Adrenal gland (tissue), 12 donors: Measurements from ENCODE around the gene OR1K1. TPM values are rescaled to one million over a fixed set of nuclear protein-coding genes. Genes with fewer than 3 reads are reported as not detected.

Experiments used
- DNase-seq, 7 donors: peaks; one replicate each; pipeline ENCODE4 v3.0.0-alpha.2; 2019 to 2020
- H3K27ac ChIP-seq, 5 donors: fragments of 200-600 bp; sonication (generic) in 4 of 5; 1 replicate in 3 of 5; 2 replicates in 2 of 5; pipeline versions ENCODE4 v1.5.1 to v1.8.0; 2016 to 2020; ENCODE audit warnings: mild to moderate bottlenecking in 1 of 5
- H3K27me3 ChIP-seq: fragments of 200-600 bp; 2 replicates; pipeline ENCODE4 v1.8.0; 2021
- H3K36me3 ChIP-seq, 2 donors: fragments of 200-600 bp; replicated peaks in 1 of 2; 1 replicate in 1 of 2; 2 replicates in 1 of 2; pipeline versions ENCODE4 v1.5.1 to v1.8.0; 2018 to 2022
- H3K4me1 ChIP-seq, 2 donors: fragments of 200-600 bp; replicated peaks in 1 of 2; 1 replicate in 1 of 2; 2 replicates in 1 of 2; pipeline versions ENCODE4 v1.5.1 to v1.8.0; 2018 to 2021
- H3K4me3 ChIP-seq, 4 donors: fragments of 200-600 bp; sonication (generic) in 3 of 4; one replicate each; pipeline ENCODE4 v1.5.1; 2016 to 2018
- H3K9me3 ChIP-seq, 3 donors: fragments of 200-600 bp; sonication (generic) in 1 of 3; replicated peaks in 1 of 3; 1 replicate in 2 of 3; 2 replicates in 1 of 3; pipeline versions ENCODE4 v1.5.1 to v1.8.0; 2016 to 2021
- CTCF ChIP-seq, 6 experiments: fragments of 450-650 bp in 4 of 6; fragments of 200-600 bp in 2 of 6; sonication (generic) in 1 of 6; IDR thresholded peaks; 1 replicate in 5 of 6; 2 replicates in 1 of 6; pipeline versions ENCODE4 v1.5.1 to v1.8.0; 2016 to 2021; ENCODE audit warnings: antibody characterized with exemption in 6 of 6, mild to moderate bottlenecking in 2 of 6, moderate library complexity in 1 of 6
- POLR2A ChIP-seq, 2 donors: fragments of 450-650 bp; IDR thresholded peaks; one replicate each; pipeline ENCODE4 v1.6.1; 2017; ENCODE audit warnings: antibody characterized with exemption in 2 of 2, mild to moderate bottlenecking in 2 of 2, moderate library complexity in 1 of 2
- WGBS, 4 donors: extraction: QIAGEN DNeasy Blood & Tissue Kit in 2 of 4; methylation state at CpG; one replicate each; pipeline versions ENCODE4 v1.1.5 to v1.1.7; 2013 to 2017; 5-methylcytosine and 5-hydroxymethylcytosine counted together
- intact Hi-C, 2 donors: fragments of 100-400 bp; cut with DNase I; formaldehyde crosslinking; loops; one replicate each; pipeline versions ENCODE4 v1.14.1 to v1.15.0; 2022 to 2023
- polyA plus RNA-seq, 3 donors: library from polyadenylated mRNA; stranded (reverse); fragments of 200-250 nt in 2 of 3; fragments of 350-450 nt in 1 of 3; fragmentation: Illumina TruSeq in 1 of 3; extraction: RNeasy Lipid Tissue Mini Kit (QIAGEN cat#74804) in 1 of 3; gene quantifications; one replicate each; pipeline ENCODE4 v1.2.3, GENCODE V29; 2013 to 2014
- total RNA-seq, 9 donors: library from RNA; depleted of rRNA in 4 of 9; stranded (reverse); fragments of >200 nt in 4 of 9; fragments of 120-200 nt in 1 of 9; fragmentation: NEBNext Ultra II Directional in 1 of 9; extraction: Animal tissue kit (Norgen Biotek cat#: 25700) in 1 of 9; gene quantifications; one replicate each; pipeline versions ENCODE4 v1.1.0 to v1.2.4, GENCODE V29; 2013 to 2023
- donor health status: healthy with polysubstance abuse.
- donor health status: Bipolar disorder and iron deficiency.
- donor health status: DM: yes; HTN: yes; CAD: no.
- donor health status: DM: no; HTN: no; CAD: no.
- donor health status: DM: no; HTN: no; CAD: no.
- donor health status: DM: yes; HTN: yes; CAD: no.

OR1K1 gene
- total and polyA plus RNA-seq, 12 donors, result not detected

GRCh38 chr9:122844137-122844536 lies 44.2 kb downstream of the OR1K1 start:
- TF ChIP-seq CTCF (IDR thresholded peaks at IDR 0.05) (no peak), POLR2A (IDR thresholded peaks at IDR 0.05) (no peak)
- no peak overlapping the region for H3K27ac ChIP-seq
- H3K9me3 ChIP-seq, result no peaks in the 10 kb centered on the region
- peaks cover 0 to 17% of the 10 kb centered on the region in 2 donors for H3K36me3 ChIP-seq
- 96 to 100% (median 100%) methylated on average over 1 of the region's 1 CpG for WGBS, 4 donors
- intact Hi-C loops, result no loop called here
- DNase-seq, result no peak
- no peaks in the 10 kb centered on the region for H3K4me1 ChIP-seq
- H3K4me3 ChIP-seq, result no peak overlapping the region
- H3K27me3 ChIP-seq, result no peaks in the 10 kb centered on the region

GRCh38 chr9:122845116-122845515 lies 45.2 kb downstream of the OR1K1 start:
- no peak for DNase-seq
- no peak for TF ChIP-seq CTCF (IDR thresholded peaks at IDR 0.05)
- no peak for TF ChIP-seq POLR2A (IDR thresholded peaks at IDR 0.05)
- H3K27ac ChIP-seq, result no peak overlapping the region
- no peak overlapping the region for H3K4me3 ChIP-seq
- WGBS, 4 donors, result 75 to 82% (median 78%) methylated on average over 3 of the region's 3 CpGs
- H3K4me1 ChIP-seq, result no peaks in the 10 kb centered on the region
- H3K27me3 ChIP-seq, result no peaks in the 10 kb centered on the region
- peaks cover 0 to 27% of the 10 kb centered on the region in 2 donors for H3K36me3 ChIP-seq
- intact Hi-C loops, result no loop called here
- H3K9me3 ChIP-seq, result no peaks in the 10 kb centered on the region

- peaks cover 0 to 37% of the 10 kb centered on the region in 2 donors for H3K36me3 ChIP-seq
- no peak overlapping the region for H3K4me3 ChIP-seq
- H3K4me1 ChIP-seq, result no peaks in the 10 kb centered on the region
- intact Hi-C loops, result no loop called here
- TF ChIP-seq CTCF (IDR thresholded peaks at IDR 0.05), result no peak
- no peak for TF ChIP-seq POLR2A (IDR thresholded peaks at IDR 0.05)
- 89 to 95% (median 92%) methylated on average over 5 of the region's 5 CpGs for WGBS, 4 donors
- DNase-seq, result no peak
- H3K27me3 ChIP-seq, result no peaks in the 10 kb centered on the region
- H3K27ac ChIP-seq, result no peak overlapping the region
- H3K9me3 ChIP-seq, result no peaks in the 10 kb centered on the region
These were observed 46.5 kb downstream of the OR1K1 start for GRCh38 chr9:122846371-122846940.

GRCh38 chr9:122848256-122848943 lies 48.5 kb downstream of the OR1K1 start:
- Histone ChIP-seq H3K36me3 (peaks cover 0 to 39% of the 10 kb centered on the region in 2 donors), H3K9me3 (no peaks in the 10 kb centered on the region), H3K4me1 (no peaks in the 10 kb centered on the region), H3K4me3 (no peak overlapping the region), H3K27ac (no peak overlapping the region), H3K27me3 (no peaks in the 10 kb centered on the region)
- no peak for DNase-seq
- no peak for TF ChIP-seq CTCF (IDR thresholded peaks at IDR 0.05)
- no peak for TF ChIP-seq POLR2A (IDR thresholded peaks at IDR 0.05)
- WGBS, 4 donors, result 71 to 87% (median 80%) methylated on average over 2 of the region's 2 CpGs
- intact Hi-C loops, result no loop called here

Other genes starting within 250 kb of the OR1K1 start
- not detected for gene OR1N2, start 247.0 kb upstream of the OR1K1 start, total RNA-seq
- gene OR1N2, start 247.0 kb upstream of the OR1K1 start, polyA plus RNA-seq, result not detected
- under 1 TPM in 3 of 9 donors, not detected in 6; 0.06 to 0.71 (median 0.29) TPM for gene OR1L8, start 216.7 kb upstream of the OR1K1 start, total RNA-seq
- under 1 TPM in 2 of 3 donors, not detected in 1; 0.07 to 0.09 TPM for gene OR1L8, start 216.7 kb upstream of the OR1K1 start, polyA plus RNA-seq
- not detected for gene OR1Q1, start 185.4 kb upstream of the OR1K1 start, total RNA-seq
- not detected for gene OR1Q1, start 185.4 kb upstream of the OR1K1 start, polyA plus RNA-seq
- not detected for gene OR1B1, start 142.5 kb upstream of the OR1K1 start, total RNA-seq
- gene OR1B1, start 142.5 kb upstream of the OR1K1 start, polyA plus RNA-seq, result not detected
- gene OR1L1, start 138.4 kb upstream of the OR1K1 start, total RNA-seq, result not detected
- not detected for gene OR1L1, start 138.4 kb upstream of the OR1K1 start, polyA plus RNA-seq
- gene OR1L3, start 125.0 kb upstream of the OR1K1 start, total RNA-seq, result not detected
- gene OR1L3, start 125.0 kb upstream of the OR1K1 start, polyA plus RNA-seq, result not detected
- not detected for gene OR1L4, start 76.1 kb upstream of the OR1K1 start, total RNA-seq
- not detected for gene OR1L4, start 76.1 kb upstream of the OR1K1 start, polyA plus RNA-seq
- gene OR1L6, start 57.8 kb upstream of the OR1K1 start, total RNA-seq, result not detected
- gene OR1L6, start 57.8 kb upstream of the OR1K1 start, polyA plus RNA-seq, result not detected
- not detected for gene OR5C1, start 11.2 kb upstream of the OR1K1 start, total RNA-seq
- not detected for gene OR5C1, start 11.2 kb upstream of the OR1K1 start, polyA plus RNA-seq
- gene PDCL, start 28.5 kb downstream of the OR1K1 start, total RNA-seq, result 10 to 100 TPM; 10.5 to 19.1 (median 15.7) TPM
- 10 to 100 TPM in 1 of 3 donors, 1 to 10 TPM in 2; 6.3 to 10.8 (median 6.4) TPM for gene PDCL, start 28.5 kb downstream of the OR1K1 start, polyA plus RNA-seq
- 10 to 100 TPM; 22.6 to 42.2 (median 33.0) TPM for gene RC3H2, start 105.2 kb downstream of the OR1K1 start, total RNA-seq
- gene RC3H2, start 105.2 kb downstream of the OR1K1 start, polyA plus RNA-seq, result 10 to 100 TPM in 1 of 3 donors, 1 to 10 TPM in 2; 8.0 to 16.3 (median 9.3) TPM
- gene ZBTB6, start 113.2 kb downstream of the OR1K1 start, total RNA-seq, result 10 to 100 TPM in 3 of 9 donors, 1 to 10 TPM in 6; 5.2 to 11.6 (median 8.0) TPM
- 10 to 100 TPM in 1 of 3 donors, 1 to 10 TPM in 2; 1.8 to 10.9 (median 2.0) TPM for gene ZBTB6, start 113.2 kb downstream of the OR1K1 start, polyA plus RNA-seq
- 1 to 10 TPM; 2.1 to 7.4 (median 5.1) TPM for gene ZBTB26, start 131.4 kb downstream of the OR1K1 start, total RNA-seq
- 1 to 10 TPM; 1.6 to 5.2 (median 1.7) TPM for gene ZBTB26, start 131.4 kb downstream of the OR1K1 start, polyA plus RNA-seq
- gene RABGAP1, start 140.9 kb downstream of the OR1K1 start, total RNA-seq, result 10 to 100 TPM; 17.1 to 62.3 (median 36.3) TPM
- 10 to 100 TPM in 2 of 3 donors, 1 to 10 TPM in 1; 8.5 to 29.5 (median 11.9) TPM for gene RABGAP1, start 140.9 kb downstream of the OR1K1 start, polyA plus RNA-seq
- 1 to 10 TPM in 3 of 9 donors, under 1 TPM in 4, not detected in 2; 0.14 to 1.7 (median 0.95) TPM for gene GPR21, start 233.5 kb downstream of the OR1K1 start, total RNA-seq
- under 1 TPM in 2 of 3 donors, not detected in 1; 0.22 to 0.32 TPM for gene GPR21, start 233.5 kb downstream of the OR1K1 start, polyA plus RNA-seq